ENCODE results near the gene WNT11. TPM values are rescaled to one million over a fixed set of nuclear protein-coding genes. Genes with fewer than 3 reads are reported as not detected.

WNT11 gene
- total and polyA plus RNA-seq, 2 of the 13 experiments (the other 11 are each of a cell fraction or from before 2014, with no cell fraction given) = 0.34 to 0.66 TPM

GRCh38 chr11:76235233-76236091 lies 29.2 kb upstream of the WNT11 start (continued):
- peak; percentile 4 for TF ChIP-seq ZNF883 (CRISPR knock-in tag; IDR thresholded peaks at IDR 0.05; ENCODE audit: not compliant biosample characterization)
- TF ChIP-seq ARNT2 (CRISPR knock-in tag; IDR thresholded peaks at IDR 0.05; ENCODE audit: low read depth) = peak; percentile 29; the same call in 1 of the 2 replicates
- peak; percentile 61 for TF ChIP-seq ZNF205 (CRISPR knock-in tag; IDR thresholded peaks at IDR 0.05)
- TF ChIP-seq SMAD3 (CRISPR knock-in tag; IDR thresholded peaks at IDR 0.05) = peak; percentile 35; the same call in 1 of the 2 replicates
- TF ChIP-seq, protein P1, sequence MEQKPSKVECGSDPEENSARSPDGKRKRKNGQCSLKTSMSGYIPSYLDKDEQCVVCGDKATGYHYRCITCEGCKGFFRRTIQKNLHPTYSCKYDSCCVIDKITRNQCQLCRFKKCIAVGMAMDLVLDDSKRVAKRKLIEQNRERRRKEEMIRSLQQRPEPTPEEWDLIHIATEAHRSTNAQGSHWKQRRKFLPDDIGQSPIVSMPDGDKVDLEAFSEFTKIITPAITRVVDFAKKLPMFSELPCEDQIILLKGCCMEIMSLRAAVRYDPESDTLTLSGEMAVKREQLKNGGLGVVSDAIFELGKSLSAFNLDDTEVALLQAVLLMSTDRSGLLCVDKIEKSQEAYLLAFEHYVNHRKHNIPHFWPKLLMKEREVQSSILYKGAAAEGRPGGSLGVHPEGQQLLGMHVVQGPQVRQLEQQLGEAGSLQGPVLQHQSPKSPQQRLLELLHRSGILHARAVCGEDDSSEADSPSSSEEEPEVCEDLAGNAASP (CRISPR knock-in tag; IDR thresholded peaks at IDR 0.05; ENCODE audit: borderline replicate concordance) = peak; percentile 20; the same call in 1 of the 2 replicates
- TF ChIP-seq, protein P2, sequence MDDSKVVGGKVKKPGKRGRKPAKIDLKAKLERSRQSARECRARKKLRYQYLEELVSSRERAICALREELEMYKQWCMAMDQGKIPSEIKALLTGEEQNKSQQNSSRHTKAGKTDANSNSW (CRISPR knock-in tag; IDR thresholded peaks at IDR 0.05; ENCODE audit: borderline replicate concordance) = no peak
- TF ChIP-seq, protein P3, sequence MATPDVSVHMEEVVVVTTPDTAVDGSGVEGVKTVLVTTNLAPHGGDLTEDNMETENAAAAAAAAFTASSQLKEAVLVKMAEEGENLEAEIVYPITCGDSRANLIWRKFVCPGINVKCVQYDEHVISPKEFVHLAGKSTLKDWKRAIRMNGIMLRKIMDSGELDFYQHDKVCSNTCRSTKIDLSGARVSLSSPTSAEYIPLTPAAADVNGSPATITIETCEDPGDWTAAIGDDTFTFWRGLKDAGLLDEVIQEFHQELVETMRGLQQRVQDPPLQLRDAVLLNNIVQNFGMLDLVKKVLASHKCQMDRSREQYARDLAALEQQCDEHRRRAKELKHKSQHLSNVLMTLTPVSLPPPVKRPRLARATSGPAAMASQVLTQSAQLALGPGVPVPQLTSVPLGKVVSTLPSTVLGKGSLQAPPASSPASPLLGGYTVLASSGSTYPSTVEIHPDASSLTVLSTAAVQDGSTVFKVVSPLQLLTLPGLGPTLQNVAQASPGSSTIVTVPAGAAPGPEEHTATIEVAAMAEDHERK (CRISPR knock-in tag; IDR thresholded peaks at IDR 0.05; ENCODE audit: low read depth) = 0 out of 2 replicates have a peak, but pooled peaks have one; percentile 26
- TF ChIP-seq FOXO1 (CRISPR knock-in tag; IDR thresholded peaks at IDR 0.05) = 0 out of 2 replicates have a peak, but pooled peaks have one; percentile 34
- no peak for TF ChIP-seq E2F5 (CRISPR knock-in tag; conservative IDR thresholded peaks at IDR 0.05)
- 0 out of 2 replicates have a peak, but pooled peaks have one; percentile 77 for TF ChIP-seq ZNF597 (CRISPR knock-in tag; IDR thresholded peaks at IDR 0.05)
- TF ChIP-seq MIXL1 (CRISPR knock-in tag; IDR thresholded peaks at IDR 0.05) = peak; percentile 48
- TF ChIP-seq, protein P4, sequence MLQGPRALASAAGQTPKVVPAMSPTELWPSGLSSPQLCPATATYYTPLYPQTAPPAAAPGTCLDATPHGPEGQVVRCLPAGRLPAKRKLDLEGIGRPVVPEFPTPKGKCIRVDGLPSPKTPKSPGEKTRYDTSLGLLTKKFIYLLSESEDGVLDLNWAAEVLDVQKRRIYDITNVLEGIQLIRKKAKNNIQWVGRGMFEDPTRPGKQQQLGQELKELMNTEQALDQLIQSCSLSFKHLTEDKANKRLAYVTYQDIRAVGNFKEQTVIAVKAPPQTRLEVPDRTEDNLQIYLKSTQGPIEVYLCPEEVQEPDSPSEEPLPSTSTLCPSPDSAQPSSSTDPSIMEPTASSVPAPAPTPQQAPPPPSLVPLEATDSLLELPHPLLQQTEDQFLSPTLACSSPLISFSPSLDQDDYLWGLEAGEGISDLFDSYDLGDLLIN (CRISPR knock-in tag; IDR thresholded peaks at IDR 0.05; ENCODE audit: borderline replicate concordance) = no peak
- TF ChIP-seq ETV6 (CRISPR knock-in tag; conservative IDR thresholded peaks at IDR 0.05) = peak; percentile 16; the same call in 1 of the 2 replicates
- 0 out of 2 replicates have a peak, but pooled peaks have one; percentile 24 for TF ChIP-seq PRDM10 (CRISPR knock-in tag; IDR thresholded peaks at IDR 0.05; ENCODE audit: low read depth)
- peak; percentile 70; the same call in 1 of the 2 replicates for TF ChIP-seq HDAC2 (CRISPR knock-in tag; IDR thresholded peaks at IDR 0.05)
